GM18507 (cell line): ENCODE results near the gene VIT.
A peak's percentile ranks its signal among the peaks of the same experiment; 100 is the strongest.

Experiments used
- DNase-seq: peaks from one replicate; pipeline ENCODE4 v3.0.0; 2011; ENCODE audit warnings: low read depth; ENCODE audit not compliant: insufficient read length; ENCODE audit errors: extremely low spot score
- FAIRE-seq: peaks from 2 replicates; lab custom pipeline; 2011; peaks lifted over from hg19 to GRCh38; lab: Jason Lieb, UNC

Gene VIT

DNA sequence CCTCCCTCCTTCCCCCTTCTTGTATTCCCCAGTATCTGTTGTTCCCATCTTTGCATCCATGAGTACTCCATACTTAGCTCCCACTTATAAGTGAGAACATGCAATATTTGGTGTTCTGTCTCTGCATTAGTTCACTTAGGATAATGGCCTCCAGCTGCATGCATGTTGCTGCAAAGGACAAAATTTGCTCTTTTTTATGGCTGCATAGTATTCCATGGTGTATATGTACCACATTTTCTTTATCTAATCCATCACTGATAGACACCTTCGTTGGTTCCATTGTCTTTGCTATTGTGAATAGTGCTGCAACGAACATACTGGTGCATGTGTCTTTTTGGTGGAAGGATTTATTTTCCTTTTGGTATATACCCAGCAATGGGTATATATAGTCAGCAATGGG lies 47.4 kb downstream of the VIT start:
- FAIRE-seq (no peak), DNase-seq (no peak)

- FAIRE-seq = no peak
- DNase-seq = no peak
Observed at GRCh38 chr2:36748166-36748565, 51.7 kb downstream of the VIT start.

GRCh38 chr2:36750101-36750500 lies 53.6 kb downstream of the VIT start:
- DNase-seq = no peak
- no peak for FAIRE-seq

DNA sequence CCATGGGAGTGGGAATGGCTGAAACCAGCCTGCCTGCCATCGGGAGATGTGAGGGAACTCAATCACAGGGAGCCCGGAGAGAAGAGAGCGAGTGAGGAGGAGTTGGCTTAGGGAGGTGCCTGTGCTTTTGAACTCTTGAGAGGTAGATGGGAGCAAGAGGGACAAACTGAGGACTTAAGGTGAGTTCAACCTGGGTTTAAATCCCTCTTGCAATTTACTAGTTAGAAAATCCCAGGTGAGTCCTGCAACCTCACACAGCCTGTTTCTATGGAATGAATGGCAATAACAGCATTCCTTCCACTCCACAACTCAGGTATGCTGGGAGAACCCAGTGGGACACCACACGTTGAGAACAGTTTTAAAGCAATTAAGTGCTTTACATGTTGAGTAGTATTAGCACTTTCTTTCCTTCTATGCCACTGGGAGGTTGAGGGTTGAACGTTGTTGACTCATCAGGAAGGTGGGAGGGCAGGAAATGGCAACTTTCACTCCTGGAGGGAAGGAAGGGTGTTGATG lies 57.3 kb downstream of the VIT start:
- DNase-seq (no peak), FAIRE-seq (no peak)

DNA sequence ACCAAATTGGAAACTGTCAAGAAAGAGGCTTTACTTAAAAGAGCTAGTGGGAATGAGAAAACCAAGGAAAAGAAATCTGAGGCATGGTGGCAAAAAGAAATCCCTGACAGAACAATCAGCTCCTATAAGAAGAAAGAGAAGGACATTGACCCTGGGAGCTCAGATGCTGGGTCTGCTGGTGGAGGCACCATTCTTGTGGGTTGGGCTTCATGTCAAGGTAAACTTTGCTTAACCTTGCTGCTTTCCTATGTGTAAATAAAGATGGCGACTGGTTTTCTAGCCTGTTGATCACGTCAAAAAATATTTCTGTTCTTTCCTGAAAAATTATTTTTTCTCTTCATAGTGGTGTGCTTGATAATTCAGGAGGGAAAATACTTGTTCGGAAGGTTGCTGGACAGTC lies 58.1 kb downstream of the VIT start:
- DNase-seq = no peak
- no peak for FAIRE-seq

GRCh38 chr2:36756438-36756837 lies 59.9 kb downstream of the VIT start:
- DNase-seq = no peak
- no peak for FAIRE-seq

DNA sequence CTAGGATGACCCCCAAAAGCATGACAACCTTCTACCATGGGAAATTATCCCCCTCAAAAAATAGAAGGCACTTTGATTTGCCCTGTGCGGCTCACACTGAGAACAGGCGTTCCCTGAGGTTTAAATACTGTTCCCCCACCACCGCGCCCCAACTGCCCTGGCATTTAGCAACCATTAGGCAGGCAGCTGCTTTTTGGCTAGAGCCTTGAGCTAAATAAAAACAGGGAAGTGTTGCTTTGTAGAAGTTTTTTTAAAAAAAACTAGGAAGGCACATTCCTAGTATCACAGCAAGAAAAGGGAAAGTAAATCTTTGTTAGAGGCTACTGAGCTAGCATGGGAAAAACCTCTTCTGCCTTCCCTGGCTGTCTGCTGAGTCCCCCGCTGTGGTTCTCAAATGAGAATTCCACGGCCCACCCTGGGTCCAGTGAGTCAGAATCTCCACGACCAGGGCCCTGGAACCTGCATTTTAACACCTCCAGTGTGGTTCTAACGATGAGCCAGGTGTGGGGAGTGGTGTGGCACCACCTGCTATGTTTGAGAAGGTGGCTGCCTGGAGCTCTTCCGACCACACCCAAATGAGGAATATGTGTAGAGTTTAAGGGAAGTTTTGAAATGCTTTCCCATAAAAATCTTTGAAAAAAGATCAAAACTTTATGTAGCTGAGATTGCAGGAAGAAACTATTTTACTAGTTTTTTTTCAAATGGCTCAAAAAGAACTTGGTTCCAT lies 66.4 kb downstream of the VIT start:
- FAIRE-seq (no peak), DNase-seq (no peak)

DNA sequence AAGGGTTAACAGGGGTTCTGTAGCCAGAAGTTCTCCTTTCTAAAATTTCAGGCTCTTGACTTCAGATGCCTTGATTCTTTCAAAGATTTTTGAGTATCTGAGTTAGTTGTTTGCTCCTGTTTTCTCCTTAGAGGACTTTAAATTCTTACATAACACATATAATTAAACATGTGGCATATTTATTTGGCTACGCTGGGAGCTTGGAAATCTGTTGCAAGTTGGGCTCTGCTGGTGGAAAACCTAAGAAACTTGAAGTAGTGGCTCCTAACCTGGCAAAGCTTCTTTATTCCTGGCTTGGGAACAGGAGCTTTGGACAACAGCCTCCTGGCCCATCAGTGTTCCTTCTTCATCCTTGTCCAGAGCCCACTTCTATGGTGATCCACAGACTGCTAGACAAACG lies 72.6 kb downstream of the VIT start:
- no peak for FAIRE-seq
- no peak for DNase-seq

- peak; percentile 73 for FAIRE-seq
Observed at GRCh38 chr2:36770542-36771287, 74.2 kb downstream of the VIT start.

GRCh38 chr2:36771671-36772070 lies 75.2 kb downstream of the VIT start:
- DNase-seq (no peak), FAIRE-seq (no peak)

More at GRCh38 chr2:36770542-36771287, 74.2 kb downstream of the VIT start:
- DNase-seq = no peak

GRCh38 chr2:36773947-36774346 lies 77.4 kb downstream of the VIT start:
- no peak for FAIRE-seq
- DNase-seq = no peak

DNA sequence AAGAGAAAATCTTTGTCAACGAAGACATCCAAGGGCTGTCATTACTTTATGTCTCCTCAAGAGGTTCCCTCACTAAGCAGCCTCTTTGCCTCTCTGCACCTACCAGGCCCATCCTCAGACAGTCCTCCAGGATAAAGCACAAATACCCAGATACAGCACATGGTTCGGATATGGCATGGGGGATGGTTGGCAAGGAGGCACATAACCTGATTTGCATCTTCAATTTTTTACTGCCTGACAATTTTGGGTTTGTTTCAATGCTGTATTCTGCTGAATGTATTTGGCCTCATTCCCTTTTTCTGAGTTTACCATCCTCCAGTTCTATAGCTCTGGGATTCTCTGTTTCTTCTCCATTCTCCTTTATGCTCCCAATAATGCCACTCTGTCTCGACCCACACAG lies 78.8 kb downstream of the VIT start:
- no peak for FAIRE-seq
- DNase-seq = no peak

DNA sequence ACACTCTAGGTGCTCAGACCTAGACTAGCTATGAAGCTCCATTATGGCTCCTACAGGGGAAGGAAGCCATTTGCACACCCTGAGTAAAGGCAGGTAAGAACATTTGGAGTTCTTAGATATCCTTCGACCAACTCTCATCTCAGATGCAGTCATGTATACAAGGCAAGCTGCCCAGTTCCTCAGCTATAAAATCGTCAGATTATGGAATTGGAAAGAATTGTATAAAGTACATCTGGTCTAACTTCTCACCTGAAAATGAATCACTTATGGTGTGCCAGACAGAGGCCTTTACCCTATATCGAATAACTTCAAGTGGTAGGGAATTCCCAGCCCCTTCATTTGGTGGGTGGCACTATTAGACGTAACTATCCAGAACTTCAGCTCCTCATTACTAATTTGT lies 79.3 kb downstream of the VIT start:
- FAIRE-seq = no peak
- no peak for DNase-seq

GRCh38 chr2:36777272-36777671 lies 80.8 kb downstream of the VIT start:
- FAIRE-seq (no peak), DNase-seq (no peak)

DNA sequence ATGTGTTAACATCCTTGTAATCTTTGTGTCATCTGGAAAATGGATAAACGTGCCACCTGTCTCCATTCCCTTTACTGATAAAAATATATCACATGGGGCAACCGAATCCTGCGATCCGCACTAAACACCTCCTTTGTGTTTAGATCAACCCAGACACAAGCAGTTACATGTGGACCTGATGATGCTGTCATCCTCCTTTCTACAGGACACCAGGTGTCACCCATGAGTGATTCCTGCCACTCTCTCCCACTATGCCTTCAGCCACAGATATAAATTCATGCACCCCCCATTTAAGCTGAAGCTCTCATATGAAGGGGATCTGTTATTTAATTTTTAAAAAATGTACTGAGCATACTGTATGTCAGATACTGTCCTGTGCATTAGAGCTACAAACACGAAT lies 81.3 kb downstream of the VIT start:
- DNase-seq = no peak
- FAIRE-seq = no peak

DNA sequence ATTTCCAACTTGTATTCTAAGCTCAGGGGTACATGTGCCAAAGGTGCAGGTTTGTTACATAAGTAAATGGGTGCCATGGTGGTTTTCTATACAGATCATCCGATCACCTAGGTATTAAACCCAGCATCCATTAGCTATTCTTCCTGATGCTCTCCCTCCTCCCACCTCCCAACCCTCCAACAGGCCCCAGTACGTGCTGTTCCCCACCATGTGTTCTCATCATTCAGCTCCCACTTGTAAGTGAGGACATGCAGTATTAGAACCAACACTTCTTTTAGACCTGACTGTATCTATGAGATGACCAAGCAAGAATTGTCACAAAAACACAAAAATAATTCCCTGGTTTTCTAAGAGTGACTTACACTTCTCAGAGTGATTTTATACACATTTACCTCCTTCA lies 83.0 kb downstream of the VIT start:
- no peak for DNase-seq
- FAIRE-seq = no peak

DNA sequence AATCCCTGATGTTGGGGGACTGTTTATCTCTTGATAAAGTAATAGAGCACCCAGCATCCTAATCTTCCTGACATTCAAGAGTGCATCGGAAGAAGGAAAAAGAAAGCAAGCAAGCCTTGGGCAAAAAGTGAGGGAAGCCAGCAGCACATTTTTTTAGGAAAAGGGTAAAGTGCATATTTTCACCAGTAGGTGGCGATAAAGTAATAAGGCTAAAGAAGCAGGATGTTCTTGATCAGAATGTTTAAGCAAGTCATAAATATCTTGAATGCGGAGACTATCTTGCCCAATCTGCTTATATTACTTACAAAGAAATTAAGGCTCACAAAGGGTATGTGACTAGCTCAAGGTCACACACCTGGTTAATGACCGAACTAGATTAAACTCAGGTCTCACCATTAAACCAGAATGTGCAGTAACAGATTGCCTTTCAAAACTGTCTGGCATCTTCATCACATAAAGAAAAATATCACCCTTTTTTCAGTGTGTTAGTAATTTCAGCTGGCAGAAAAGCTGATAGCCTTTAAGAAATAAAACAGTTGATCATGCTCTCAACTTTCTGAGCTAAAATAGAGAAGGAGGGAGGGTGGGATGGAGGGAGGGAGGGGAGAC lies 83.8 kb downstream of the VIT start:
- DNase-seq = peak; percentile 29
- peak; percentile 76 for FAIRE-seq

DNA sequence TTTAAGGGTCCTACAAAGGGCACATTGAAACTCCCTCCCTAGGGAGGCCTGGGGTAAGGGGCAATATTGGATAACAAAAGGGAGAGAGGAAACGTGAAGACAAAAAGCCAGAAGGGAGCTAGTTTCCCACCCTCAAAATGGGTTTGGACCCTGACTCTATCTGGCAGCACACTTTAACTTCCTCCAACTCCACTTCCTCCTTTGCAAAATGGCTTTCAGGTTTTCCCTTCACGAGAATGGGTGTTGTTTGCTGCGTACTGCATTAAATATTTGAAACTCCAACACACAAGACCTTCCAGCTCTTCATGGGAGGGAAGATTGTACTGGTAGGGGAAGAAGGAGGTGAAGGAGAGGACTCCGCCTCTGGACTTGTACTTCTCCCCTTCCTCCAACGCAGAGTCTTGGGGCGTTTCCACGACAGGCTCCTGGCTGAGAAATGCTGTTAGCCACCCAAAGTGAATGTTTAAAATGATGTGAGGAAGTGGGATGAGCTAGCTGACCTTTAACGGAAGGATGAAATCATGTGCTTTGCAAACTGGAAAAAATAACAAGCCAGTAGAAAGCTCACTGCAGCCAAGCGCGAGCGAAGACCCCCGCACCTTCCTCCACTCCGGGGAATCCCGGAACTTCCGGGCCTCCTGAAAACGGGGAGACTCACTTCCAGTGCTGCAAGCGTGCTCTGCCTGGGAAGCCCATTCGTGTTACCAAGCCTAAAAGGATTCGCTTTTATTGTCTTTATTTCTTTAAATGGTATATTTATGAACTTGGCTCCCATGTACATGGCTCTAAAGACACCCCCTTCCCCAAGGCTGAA lies 85.6 kb downstream of the VIT start:
- DNase-seq (no peak), FAIRE-seq (no peak)

GRCh38 chr2:36783246-36783645 lies 86.7 kb downstream of the VIT start:
- DNase-seq (no peak), FAIRE-seq (no peak)
